ENCODE results near the gene BIVM.
"Not testable (repeated sequence)": the region's sequence is repeated elsewhere in the genome, so short reads cannot be mapped to it uniquely, and the experiment has no call there.

The BIVM gene

GRCh38 chr13:102798581-102799425 lies at the start of gene BIVM, which contains the start of gene POGLUT2:
BIVM (plus strand) TSS chr13:102799119; CDS start chr13:102807268, 8,149 bp downstream.
POGLUT2 (minus strand) TSS chr13:102798976; CDS start chr13:102798670, 306 bp downstream.
- DNase-seq = peak; percentile 67

DNA sequence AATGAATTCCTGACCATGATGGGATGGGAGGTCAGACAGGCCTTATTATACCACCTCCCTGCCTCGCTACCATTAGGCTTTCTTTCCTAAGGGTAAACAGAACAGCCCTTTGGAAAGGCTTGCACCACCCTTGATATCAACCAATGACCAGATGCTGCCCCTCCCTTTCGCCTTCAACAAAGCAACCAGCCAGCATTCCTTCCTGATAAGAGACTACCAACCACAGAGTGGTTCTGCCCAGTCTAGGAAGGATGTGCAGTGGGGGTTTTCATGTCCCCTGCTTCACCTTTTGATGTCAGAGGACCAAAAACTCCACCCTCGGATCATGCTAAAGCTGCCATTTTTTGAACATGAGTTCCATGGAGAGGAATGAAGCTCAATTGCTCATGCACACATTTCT lies 47.0 kb upstream of the BIVM start:
- DNase-seq = no peak

- no peak for DNase-seq
These were observed 41.9 kb upstream of the BIVM start for GRCh38 chr13:102757006-102757405.

GRCh38 chr13:102758842-102759241 lies 40.1 kb upstream of the BIVM start:
- DNase-seq = no peak

DNA sequence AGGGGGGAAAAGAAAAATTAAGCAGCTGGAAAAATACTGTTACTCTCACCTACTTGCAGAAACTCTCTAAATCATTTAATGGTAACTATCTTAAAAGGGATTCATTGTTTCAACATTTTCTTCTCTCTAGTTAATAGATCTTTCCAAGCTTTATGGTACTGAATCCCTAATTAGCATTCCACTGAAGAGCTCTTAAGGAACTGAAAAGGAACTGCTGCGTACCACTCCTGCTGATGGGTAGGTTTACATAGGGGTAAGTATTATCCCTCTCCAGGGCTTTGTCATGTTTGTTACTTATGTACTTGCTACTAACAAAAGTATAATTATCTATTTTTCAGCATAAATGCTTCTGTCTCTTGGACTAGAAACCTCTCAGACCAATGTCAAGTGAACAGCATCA lies 37.8 kb upstream of the BIVM start:
- no peak for DNase-seq

DNA sequence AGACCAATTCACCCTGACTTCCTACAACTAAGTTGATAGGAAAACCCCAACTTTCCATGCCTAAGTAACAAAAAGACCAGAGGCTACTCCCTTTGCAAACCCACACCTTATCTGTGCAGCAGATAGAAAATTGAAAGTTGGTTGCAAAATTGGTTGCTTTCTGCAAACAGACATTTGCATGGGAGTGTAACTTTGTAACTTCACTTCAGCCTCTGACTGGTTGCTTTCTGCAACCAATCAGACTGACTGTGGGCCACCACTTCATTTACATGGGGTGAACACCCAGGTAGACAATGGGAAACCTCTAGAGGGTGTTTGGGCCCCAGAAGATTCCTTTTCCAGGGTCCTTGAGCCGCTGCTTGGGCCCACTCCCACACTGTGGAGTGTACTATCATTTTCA lies 35.2 kb upstream of the BIVM start:
- no peak for DNase-seq

DNA sequence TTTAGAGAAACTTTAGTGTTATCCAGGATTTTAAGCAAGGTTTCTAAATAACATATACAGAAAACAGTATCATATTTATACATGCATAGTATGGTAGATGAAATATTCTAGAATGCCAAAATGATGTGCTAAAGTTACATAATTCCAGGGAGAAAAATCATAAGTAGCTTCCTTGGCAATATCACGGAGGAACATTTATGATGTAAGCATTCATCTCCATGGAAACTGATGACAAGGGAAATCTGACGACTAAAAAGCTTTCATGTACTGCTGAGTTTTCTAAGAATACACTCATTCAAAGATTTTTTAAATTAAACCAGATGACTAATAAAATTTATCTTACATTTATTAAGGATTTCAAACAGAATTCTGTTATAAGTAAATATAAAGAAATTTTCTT lies 30.0 kb upstream of the BIVM start:
- DNase-seq = no peak

DNA sequence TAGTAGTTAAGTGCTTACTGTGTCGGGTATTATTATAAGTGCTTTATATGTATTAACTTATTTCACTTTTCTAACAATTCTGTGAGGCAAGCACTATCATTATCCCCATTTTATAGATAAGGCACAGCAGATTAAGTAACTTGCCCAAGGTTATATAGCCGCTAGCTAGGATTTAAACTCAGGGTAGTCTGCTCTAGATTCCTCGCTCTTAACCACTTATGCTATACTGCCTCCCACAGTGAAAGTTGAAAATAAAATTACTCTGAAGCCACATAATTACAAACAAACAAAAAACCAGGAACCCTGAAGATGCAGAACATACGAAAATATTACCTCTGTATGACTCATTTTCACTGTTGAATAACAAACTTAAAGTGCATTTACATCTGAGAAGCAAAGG lies 29.2 kb upstream of the BIVM start:
- DNase-seq = no peak

DNA sequence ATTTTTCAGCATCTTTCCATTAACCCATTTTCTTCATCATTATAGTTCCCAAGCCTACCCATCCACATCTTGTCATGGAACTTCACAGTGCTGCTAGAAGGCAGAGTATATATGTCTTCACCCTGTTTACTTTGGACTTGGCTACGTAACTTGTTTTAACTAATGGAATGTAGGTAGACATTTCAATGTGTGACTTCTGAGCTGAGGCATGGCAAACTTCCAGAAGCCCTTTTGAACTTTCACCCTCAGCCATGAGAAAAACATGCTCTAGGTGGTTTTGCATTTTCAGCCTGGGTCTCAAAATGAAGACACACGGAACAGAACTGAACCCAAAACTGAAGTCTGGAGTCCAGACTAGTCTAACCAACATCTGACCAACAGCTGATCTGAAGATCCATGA lies 28.5 kb upstream of the BIVM start:
- DNase-seq = no peak

GRCh38 chr13:102771298-102772041 lies 27.4 kb upstream of the BIVM start:
- no peak for DNase-seq

DNA sequence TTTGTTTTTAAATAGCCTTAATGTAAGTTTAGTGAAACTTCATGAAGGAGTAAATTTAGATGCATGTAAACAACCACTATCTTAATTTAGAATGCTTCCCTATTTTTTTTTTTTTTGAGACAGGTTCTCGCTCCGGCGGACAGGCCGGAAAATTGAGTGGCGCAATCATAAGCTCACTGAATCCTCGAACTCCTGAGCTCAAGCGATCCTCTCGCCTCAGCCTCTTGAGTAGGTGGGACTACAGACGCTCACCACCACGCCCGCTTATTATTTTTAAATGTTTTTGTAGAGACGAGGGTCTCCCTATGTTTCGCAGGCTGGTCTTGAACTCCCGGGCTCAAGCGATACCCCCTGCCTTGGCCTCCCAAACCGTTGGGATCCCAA lies 26.9 kb upstream of the BIVM start:
- no peak for DNase-seq

DNA sequence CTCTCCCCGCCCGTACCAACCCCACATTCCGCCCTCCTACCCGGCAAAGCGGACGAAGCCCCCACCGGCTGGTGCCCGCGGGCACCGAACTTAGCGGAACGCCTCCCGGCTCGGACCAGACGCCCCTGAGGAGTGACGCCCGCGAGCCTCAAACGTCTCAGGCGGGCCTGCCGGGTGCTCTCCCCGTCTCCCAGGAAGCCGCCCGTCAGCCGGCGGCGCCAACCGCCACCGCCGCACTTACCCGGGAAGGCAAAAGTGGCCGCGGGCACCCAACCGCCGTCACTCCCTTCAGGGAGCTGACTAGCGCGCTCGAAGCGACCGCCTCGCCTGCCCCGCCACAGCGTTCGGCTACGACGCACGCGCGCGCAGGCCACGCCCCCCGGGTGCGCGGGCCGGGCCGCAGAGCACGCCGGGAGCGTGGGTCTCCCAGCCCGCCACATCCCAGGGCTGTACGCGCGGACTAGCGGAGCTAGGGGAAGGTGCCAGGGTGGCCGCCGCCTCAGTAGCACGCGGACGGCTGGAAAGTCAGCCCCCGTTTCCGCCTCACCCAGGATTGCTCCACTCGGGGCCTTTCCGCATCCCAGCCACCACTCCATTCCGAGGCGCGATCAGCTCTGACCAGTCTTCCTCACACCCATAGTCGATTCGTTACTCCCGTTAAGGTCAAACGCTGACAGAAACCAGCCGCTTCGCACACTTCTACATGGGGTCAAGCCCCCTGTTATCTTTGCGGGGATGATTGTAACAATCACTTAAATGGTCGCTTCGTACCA lies 25.3 kb upstream of the BIVM start, which contains the start of gene TEX30:
Gene TEX30, minus strand, starts transcription at position 346 of the 773 bp plus-strand sequence. CDS start 3,760 bp downstream, outside the sequence.
- peak; percentile 35 for DNase-seq

DNA sequence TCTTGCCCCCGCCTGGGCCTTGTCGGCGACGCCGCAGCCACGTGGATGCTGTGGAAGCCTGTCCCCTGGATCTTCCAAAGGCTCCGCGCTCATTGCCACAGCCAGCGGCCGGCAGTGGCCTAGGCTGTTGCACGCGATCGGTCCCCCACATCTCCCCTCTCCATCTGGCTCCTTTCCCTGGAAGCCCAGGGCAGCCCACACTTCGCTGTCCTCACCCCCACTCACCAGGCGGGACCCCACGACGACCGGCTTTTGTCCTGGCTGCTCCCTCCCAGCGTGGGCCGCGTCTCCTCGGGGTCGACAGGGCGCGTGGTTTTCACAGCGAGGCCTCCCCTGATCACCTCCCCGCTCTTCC lies 24.7 kb upstream of the BIVM start:
- no peak for DNase-seq

DNA sequence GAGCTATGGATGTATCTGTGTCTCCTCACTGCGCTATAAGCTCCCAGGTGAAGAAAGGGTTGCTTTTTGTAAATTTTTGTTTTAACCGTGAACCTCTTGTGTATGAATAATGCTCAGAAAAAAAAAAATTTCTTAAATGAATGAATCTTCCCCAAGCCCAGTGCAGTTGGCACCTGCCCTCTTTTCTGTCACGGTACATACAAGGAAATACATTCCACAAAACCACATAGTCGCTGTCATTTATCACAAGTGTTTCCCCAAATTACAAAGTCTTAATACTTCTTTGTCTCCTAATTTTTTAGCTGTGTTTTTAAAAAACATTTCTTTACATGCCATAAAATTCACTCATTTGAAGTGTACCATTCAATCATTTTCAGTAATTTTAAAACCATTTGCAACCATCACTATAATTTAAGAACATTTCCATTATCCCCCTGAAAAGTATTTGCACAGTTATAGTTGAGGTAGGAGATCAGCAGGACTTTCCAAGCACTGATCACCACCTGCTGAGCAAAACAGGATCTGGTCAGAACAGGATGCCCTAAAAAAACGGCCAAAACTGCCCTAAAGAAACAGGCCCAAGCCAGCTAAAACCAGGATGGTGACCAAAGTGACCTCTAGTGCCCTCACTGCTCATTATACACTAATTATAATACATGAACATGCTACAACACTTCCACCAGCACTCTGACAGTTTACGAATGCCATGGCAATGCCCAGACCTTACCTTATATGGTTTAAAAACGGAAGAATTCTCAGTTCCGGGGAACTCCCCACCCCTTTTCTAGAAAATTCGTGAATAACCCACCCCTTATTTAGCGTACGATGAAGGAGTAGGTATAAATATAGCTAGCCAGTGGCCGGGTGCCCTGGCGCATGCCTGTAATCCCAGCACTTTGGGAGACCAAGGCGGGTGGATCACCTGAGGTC lies 24.1 kb upstream of the BIVM start:
- no peak for DNase-seq

DNA sequence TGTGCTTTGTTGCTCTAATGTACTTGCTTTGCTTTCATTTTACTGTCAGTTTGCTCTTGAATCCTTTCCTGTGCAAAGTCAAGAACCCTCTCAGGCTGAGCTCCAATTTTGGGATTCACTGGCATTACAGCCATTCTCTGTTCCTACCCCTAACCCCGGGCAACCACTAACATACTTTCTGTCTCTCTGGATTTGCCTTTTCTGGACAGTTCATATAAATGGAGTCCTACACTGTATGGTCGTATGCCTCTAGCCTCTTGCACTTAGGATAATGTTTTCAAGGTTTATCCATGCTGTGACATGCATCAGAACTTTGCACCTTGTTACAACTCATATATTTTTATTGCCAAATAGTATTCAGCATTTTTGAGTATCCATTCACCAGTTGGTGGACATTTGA lies 22.6 kb upstream of the BIVM start:
- DNase-seq = no peak

DNA sequence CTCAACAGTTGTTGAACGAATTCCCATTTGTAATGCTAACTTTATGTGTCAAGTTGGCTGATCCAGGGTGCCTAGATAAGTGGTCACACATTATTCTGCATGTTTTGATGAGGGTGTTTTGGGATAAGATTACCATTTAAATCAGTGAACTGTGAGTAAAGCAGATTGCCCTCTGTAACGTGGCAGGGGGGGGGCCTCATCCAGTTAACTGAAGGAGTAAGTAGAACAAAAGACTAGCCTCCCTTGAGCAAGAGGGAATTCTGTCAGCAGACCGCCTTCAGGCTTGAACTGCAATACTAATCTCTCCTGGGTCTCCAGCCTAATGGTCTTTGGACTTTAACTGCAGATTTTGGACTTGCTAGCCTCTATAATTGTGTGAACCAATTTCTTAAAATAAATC lies 21.2 kb upstream of the BIVM start:
- DNase-seq = no peak

DNA sequence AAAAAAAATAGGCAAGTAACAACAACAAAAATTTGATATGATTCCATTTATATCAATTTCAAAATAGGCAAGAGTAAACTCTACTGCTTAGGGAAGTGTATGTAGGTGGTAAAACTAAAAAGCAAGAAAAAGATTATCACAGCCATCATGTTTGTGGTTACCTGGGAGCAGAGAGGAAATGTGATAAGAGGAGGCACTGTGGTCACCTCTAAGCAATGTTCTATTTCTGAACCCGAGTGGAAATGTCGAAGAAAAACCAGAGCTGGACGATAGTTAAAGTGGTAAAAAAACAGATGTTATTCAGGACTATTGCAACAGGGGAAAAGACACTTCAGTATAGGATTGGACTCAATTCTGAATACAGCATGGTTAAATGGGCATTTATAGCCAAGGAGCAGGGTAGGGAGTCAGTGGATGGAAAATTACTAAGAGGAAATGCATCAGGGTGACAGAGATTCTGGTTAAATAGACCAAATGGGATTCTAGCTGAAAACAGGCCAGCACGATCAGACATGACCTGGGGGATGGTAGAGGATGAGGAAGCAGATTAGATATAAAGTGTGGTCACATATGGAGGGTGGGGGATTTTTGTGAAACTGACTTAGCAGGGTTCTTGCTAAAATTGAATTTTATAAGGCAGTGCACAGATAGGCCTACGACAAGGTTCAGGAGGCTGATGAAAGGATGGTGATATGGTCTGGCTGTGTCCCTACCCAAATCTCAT lies 19.3 kb upstream of the BIVM start:
- no peak for DNase-seq

DNA sequence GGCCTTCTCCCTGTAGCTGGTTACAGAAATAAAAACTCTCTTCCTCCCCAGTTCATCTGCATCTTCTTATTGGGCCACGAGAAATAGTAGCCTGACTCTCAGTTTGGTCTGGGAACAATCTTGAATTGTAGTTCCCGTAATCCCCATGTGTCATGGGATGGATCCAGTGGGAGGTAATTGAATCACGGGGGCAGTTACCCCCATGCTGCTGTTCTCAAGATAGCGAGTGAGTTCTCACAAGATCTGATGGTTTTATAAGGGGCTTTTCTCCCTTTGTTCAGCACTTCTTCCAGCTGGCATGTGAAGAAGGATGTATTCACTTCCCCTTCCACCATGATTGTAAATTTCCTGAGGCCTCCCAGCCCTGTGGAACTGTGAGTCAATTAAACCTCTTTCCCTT lies 18.3 kb upstream of the BIVM start:
- DNase-seq = not testable (repeated sequence)

DNA sequence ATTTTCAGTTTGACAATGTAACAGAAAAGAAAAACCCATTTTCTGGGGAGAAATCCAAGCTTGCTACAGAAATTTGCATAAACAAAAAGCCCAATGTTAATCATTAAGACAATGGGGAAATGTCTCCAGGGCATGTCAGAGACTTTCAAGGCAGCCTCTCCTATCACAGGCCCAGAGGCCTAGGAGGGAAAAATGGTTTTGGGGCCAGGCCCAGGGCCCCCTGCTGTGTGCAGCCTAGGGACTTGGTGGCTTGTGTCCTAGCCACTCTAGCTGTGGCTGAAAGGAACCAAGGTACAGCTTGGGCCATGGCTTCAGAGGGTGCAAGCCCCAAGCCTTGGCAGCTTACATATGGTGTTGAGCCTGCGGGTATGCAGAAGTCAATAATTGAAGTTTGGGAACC lies 17.3 kb upstream of the BIVM start:
- no peak for DNase-seq

DNA sequence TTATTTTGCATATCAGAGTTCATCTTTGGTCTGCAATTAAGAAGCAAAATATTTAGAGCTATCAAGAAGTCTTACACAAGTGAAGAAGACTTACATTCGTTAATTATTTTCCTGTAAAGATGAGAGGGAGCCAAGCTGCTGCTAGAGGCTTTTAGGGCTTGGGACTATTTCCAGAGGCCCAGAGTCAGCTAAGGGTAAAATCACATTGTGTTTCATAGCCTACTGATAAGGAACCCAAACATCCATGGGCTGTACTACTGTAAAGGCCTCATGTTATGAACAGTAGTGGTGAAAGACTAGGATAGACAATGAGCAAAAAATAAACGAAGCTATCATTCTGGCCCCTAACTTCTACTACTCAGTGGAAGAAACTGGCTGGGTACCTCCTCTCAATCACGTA lies 14.4 kb upstream of the BIVM start:
- no peak for DNase-seq

- DNase-seq = no peak
These were observed 10.2 kb upstream of the BIVM start for GRCh38 chr13:102788683-102789082.

DNA sequence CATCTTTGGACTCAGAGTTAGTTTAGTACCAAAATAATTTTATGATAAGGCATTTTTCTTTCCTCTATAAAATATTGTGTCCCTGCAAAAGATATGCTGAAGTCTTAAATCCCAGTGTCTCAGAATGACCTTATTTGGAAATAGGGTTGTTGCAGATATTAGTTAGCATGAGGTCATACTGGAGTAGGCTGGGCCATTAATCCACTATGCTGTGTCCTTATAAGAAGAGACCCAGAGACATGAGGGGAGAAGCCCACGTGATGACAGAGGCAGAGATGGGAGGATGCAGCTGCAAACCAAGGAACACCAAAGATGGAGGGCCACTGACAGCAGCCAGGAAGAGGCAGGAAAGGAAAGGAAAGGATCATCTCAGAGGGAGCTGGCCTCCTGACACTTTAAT lies 6.5 kb upstream of the BIVM start:
- DNase-seq = no peak

All from NCI-H2107 (cell line).